ENCODE measurements around the gene OR56B4. TPM values are rescaled to one million over a fixed set of nuclear protein-coding genes. Genes with fewer than 3 reads are reported as not detected.

Gene OR56B4
- total RNA-seq, 1 experiment from 2014 or later, result not detected

DNA sequence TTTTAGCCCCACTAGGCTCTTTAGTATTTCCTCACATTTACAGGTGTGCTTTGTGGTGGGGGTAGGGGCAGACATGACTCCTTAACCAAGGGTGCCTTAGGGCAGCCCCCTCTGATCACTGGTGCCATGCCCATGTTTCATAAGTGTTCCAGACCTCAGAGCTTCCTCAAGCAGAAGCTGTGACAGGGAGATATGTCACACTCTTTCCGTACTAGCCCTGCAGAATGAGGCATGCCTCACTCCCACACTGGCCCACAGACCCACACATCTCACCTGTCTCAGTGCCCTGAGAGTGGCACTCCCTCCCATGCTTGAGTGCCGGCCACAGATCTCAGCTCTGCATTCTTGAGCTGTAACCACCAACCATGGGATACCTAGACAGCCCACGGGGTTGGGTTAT, 22.9 kb upstream of the OR56B4 start:
- Histone ChIP-seq H3K79me2 (ENCODE audit: low read length) (no peaks in the 10 kb centered on the region), H3K4me3 (ENCODE audit: low read length) (no peak overlapping the region), H3K4me2 (ENCODE audit: low read depth, low read length, poor library complexity, severe bottlenecking) (no peak overlapping the region), H3K9ac (ENCODE audit: low read length) (no peak overlapping the region), H3K27ac (ENCODE audit: low read length) (no peak overlapping the region), H3K27me3 (ENCODE audit: low read length) (no peaks in the 10 kb centered on the region), H4K20me1 (ENCODE audit: insufficient read depth, low read depth, low read length) (no peaks in the 10 kb centered on the region), H3K9me2 (replicated peaks; ENCODE audit: insufficient read depth, low read length) (no peaks in the 10 kb centered on the region), H3K9me3 (ENCODE audit: low read length) (no peaks in the 10 kb centered on the region), H3K36me3 (ENCODE audit: insufficient read depth, low read length) (no peaks in the 10 kb centered on the region), H2AFZ (ENCODE audit: low read length) (no peak overlapping the region), H3K4me1 (ENCODE audit: low read length) (no peaks in the 10 kb centered on the region)
- no peak for DNase-seq

DNA sequence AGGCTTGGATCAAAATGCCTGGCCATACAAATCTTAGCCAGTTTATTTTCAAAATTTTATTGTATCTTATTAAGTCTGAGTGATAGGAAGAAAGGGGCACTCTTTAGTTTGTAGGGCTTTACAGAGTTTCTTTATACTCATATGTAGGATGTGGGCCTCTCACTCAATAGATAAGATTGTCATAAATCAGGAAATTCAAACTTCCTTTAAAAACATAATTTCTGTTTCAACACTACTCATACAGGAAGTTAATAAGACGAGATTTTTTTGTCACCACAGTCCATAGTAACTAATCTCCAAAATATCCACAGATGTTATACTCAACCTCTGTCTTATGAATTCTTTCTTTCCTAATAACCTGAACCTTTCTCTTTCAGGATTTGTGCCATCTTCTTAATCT, 13.3 kb upstream of the OR56B4 start:
- Histone ChIP-seq H3K27ac (ENCODE audit: low read length) (no peak overlapping the region), H3K4me2 (ENCODE audit: low read depth, low read length, poor library complexity, severe bottlenecking) (no peak overlapping the region), H3K36me3 (ENCODE audit: insufficient read depth, low read length) (no peaks in the 10 kb centered on the region), H3K79me2 (ENCODE audit: low read length) (no peaks in the 10 kb centered on the region), H3K9me3 (ENCODE audit: low read length) (no peaks in the 10 kb centered on the region), H3K27me3 (ENCODE audit: low read length) (no peaks in the 10 kb centered on the region), H3K4me1 (ENCODE audit: low read length) (no peaks in the 10 kb centered on the region), H3K9me2 (replicated peaks; ENCODE audit: insufficient read depth, low read length) (no peaks in the 10 kb centered on the region), H3K4me3 (ENCODE audit: low read length) (no peak overlapping the region), H3K9ac (ENCODE audit: low read length) (no peak overlapping the region), H2AFZ (ENCODE audit: low read length) (no peak overlapping the region), H4K20me1 (ENCODE audit: insufficient read depth, low read depth, low read length) (no peaks in the 10 kb centered on the region)
- DNase-seq, result no peak

DNA sequence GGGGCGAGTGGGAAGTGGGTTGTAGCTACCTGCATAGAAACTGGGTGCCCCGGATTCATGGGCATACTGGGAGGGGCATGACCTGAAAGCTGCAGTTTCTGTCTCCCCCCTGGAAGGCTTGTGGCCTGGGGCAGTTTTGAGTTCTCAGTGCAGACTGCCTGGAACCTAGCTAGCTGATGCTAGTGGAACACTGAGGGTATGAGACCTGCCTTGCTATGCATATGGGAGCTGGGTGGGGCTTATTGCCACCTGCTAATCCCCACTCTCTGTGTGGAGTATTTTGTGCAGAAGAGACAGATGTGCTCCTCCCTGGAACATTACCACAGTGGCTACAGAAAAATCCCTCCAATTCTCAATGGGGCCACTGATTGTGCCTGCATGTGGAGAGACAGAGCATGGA, 11.7 kb upstream of the OR56B4 start:
- no peaks in the 10 kb centered on the region for H3K9me2 ChIP-seq (replicated peaks; ENCODE audit: insufficient read depth, low read length)
- no peaks in the 10 kb centered on the region for H3K79me2 ChIP-seq (ENCODE audit: low read length)
- no peak for DNase-seq
- no peaks in the 10 kb centered on the region for H3K9me3 ChIP-seq (ENCODE audit: low read length)
- H3K27me3 ChIP-seq (ENCODE audit: low read length), result no peaks in the 10 kb centered on the region
- no peaks in the 10 kb centered on the region for H3K36me3 ChIP-seq (ENCODE audit: insufficient read depth, low read length)
- H3K4me2 ChIP-seq (ENCODE audit: low read depth, low read length, poor library complexity, severe bottlenecking), result no peak overlapping the region
- no peaks in the 10 kb centered on the region for H4K20me1 ChIP-seq (ENCODE audit: insufficient read depth, low read depth, low read length)
- H3K9ac ChIP-seq (ENCODE audit: low read length), result no peak overlapping the region
- no peak overlapping the region for H3K27ac ChIP-seq (ENCODE audit: low read length)
- H3K4me1 ChIP-seq (ENCODE audit: low read length), result no peaks in the 10 kb centered on the region
- H2AFZ ChIP-seq (ENCODE audit: low read length), result no peak overlapping the region
- H3K4me3 ChIP-seq (ENCODE audit: low read length), result no peak overlapping the region

DNA sequence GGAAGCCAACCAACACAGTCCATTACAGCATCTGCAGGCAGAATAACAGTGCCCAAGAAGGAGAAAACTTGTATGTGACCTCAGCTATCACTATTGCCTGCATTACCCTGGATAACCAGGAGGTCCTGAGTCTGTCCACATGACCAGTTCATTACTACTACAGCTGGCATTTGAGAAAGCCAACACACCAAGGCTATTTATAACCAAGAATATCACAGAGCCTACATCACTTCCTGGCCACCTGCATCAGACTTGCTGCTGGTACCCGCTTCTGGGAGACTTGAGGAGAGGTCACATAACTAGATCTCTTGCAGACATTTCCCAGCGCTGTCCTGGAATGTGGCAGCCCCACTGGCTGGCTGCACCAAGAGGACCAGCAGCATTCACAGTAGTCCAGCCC, 11.1 kb upstream of the OR56B4 start:
- no peak overlapping the region for H3K4me2 ChIP-seq (ENCODE audit: low read depth, low read length, poor library complexity, severe bottlenecking)
- H3K4me3 ChIP-seq (ENCODE audit: low read length), result no peak overlapping the region
- H4K20me1 ChIP-seq (ENCODE audit: insufficient read depth, low read depth, low read length), result no peaks in the 10 kb centered on the region

DNA sequence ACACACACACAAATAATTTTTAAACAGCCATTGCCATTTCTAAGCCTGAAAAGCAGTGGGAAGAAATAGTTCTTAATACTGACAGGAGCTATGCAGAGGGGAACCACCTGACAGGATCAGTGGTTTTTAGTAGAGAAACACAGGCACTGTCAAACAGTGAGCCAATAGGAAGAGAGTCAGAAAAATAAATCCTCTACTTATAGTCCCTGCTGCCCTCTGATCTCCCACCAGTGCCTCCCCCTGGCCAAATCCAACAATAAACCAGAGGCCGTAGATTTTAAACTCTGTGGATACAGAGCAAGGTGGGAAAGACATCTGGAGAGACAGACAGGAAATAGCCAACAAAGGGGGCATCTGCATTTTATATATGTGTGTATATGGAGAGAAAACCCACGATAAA, 7.9 kb upstream of the OR56B4 start:
- no peaks in the 10 kb centered on the region for H3K4me1 ChIP-seq (ENCODE audit: low read length)
- no peak overlapping the region for H3K27ac ChIP-seq (ENCODE audit: low read length)
- H3K4me3 ChIP-seq (ENCODE audit: low read length), result no peak overlapping the region
- no peaks in the 10 kb centered on the region for H3K27me3 ChIP-seq (ENCODE audit: low read length)
- H3K36me3 ChIP-seq (ENCODE audit: insufficient read depth, low read length), result no peaks in the 10 kb centered on the region
- DNase-seq, result no peak
- no peaks in the 10 kb centered on the region for H3K79me2 ChIP-seq (ENCODE audit: low read length)
- no peak overlapping the region for H3K4me2 ChIP-seq (ENCODE audit: low read depth, low read length, poor library complexity, severe bottlenecking)
- no peak overlapping the region for H3K9ac ChIP-seq (ENCODE audit: low read length)
- H3K9me3 ChIP-seq (ENCODE audit: low read length), result no peaks in the 10 kb centered on the region
- H4K20me1 ChIP-seq (ENCODE audit: insufficient read depth, low read depth, low read length), result no peaks in the 10 kb centered on the region
- no peaks in the 10 kb centered on the region for H3K9me2 ChIP-seq (replicated peaks; ENCODE audit: insufficient read depth, low read length)
- H2AFZ ChIP-seq (ENCODE audit: low read length), result no peak overlapping the region

More for the DNA sequence above, 11.1 kb upstream of the OR56B4 start:
- Histone ChIP-seq H2AFZ (ENCODE audit: low read length) (no peak overlapping the region), H3K27me3 (ENCODE audit: low read length) (no peaks in the 10 kb centered on the region), H3K27ac (ENCODE audit: low read length) (no peak overlapping the region), H3K4me1 (ENCODE audit: low read length) (no peaks in the 10 kb centered on the region), H3K36me3 (ENCODE audit: insufficient read depth, low read length) (no peaks in the 10 kb centered on the region), H3K79me2 (ENCODE audit: low read length) (no peaks in the 10 kb centered on the region), H3K9ac (ENCODE audit: low read length) (no peak overlapping the region), H3K9me3 (ENCODE audit: low read length) (no peaks in the 10 kb centered on the region), H3K9me2 (replicated peaks; ENCODE audit: insufficient read depth, low read length) (no peaks in the 10 kb centered on the region)
- no peak for DNase-seq

DNA sequence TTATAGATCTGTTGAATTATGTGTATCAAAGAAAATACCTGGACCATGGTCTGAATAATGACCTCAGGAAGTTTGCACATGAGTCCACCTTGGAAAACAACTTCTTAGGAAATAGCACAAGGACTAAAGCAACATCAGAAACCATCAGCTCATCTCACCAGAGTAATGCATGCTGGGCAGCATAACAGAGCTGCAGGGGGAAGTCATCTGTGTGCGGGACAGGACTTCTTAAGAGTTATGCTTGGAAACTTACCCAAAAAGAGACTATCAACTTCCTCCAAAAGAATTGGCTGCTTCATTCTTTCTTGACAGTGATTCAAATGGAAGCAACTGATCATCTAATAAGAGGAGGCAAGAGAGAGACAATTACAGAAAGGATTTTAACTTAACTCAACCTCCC, 2.5 kb downstream of the OR56B4 start:
- Histone ChIP-seq H3K27me3 (ENCODE audit: low read length) (no peaks in the 10 kb centered on the region), H3K79me2 (ENCODE audit: low read length) (no peaks in the 10 kb centered on the region), H2AFZ (ENCODE audit: low read length) (no peak overlapping the region), H3K36me3 (ENCODE audit: insufficient read depth, low read length) (no peaks in the 10 kb centered on the region), H3K4me2 (ENCODE audit: low read depth, low read length, poor library complexity, severe bottlenecking) (no peak overlapping the region), H3K9ac (ENCODE audit: low read length) (no peak overlapping the region), H3K9me2 (replicated peaks; ENCODE audit: insufficient read depth, low read length) (no peaks in the 10 kb centered on the region), H3K27ac (ENCODE audit: low read length) (no peak overlapping the region), H3K4me3 (ENCODE audit: low read length) (no peak overlapping the region), H3K9me3 (ENCODE audit: low read length) (no peaks in the 10 kb centered on the region), H4K20me1 (ENCODE audit: insufficient read depth, low read depth, low read length) (no peaks in the 10 kb centered on the region), H3K4me1 (ENCODE audit: low read length) (no peaks in the 10 kb centered on the region)
- no peak for DNase-seq

DNA sequence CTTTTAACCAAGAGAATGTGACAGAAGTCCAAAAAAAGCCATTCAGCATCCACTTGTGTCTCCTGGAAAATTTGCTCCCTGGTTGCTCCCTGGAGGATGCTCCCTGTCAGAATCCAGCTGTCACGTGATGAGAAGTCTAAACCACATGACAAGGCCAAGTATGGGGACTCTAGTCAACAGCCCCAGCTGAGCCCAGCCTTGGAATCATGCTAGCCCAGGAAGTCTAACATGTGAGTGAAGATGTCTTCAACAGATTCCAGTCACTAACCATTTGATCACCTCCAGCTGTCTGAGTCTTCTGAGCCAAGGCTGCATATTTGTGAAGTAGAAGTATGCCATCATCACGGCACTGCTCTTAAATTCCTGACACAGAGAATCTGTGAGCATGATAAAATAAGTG, 4.2 kb downstream of the OR56B4 start:
- H3K4me1 ChIP-seq (ENCODE audit: low read length), result no peaks in the 10 kb centered on the region
- no peak overlapping the region for H3K9ac ChIP-seq (ENCODE audit: low read length)
- no peaks in the 10 kb centered on the region for H3K9me2 ChIP-seq (replicated peaks; ENCODE audit: insufficient read depth, low read length)
- no peaks in the 10 kb centered on the region for H3K9me3 ChIP-seq (ENCODE audit: low read length)
- no peaks in the 10 kb centered on the region for H4K20me1 ChIP-seq (ENCODE audit: insufficient read depth, low read depth, low read length)
- H3K4me2 ChIP-seq (ENCODE audit: low read depth, low read length, poor library complexity, severe bottlenecking), result no peak overlapping the region
- H3K27me3 ChIP-seq (ENCODE audit: low read length), result no peaks in the 10 kb centered on the region
- no peak overlapping the region for H3K27ac ChIP-seq (ENCODE audit: low read length)
- DNase-seq, result no peak
- H3K4me3 ChIP-seq (ENCODE audit: low read length), result no peak overlapping the region
- H3K36me3 ChIP-seq (ENCODE audit: insufficient read depth, low read length), result no peaks in the 10 kb centered on the region
- H3K79me2 ChIP-seq (ENCODE audit: low read length), result no peaks in the 10 kb centered on the region
- H2AFZ ChIP-seq (ENCODE audit: low read length), result no peak overlapping the region

DNA sequence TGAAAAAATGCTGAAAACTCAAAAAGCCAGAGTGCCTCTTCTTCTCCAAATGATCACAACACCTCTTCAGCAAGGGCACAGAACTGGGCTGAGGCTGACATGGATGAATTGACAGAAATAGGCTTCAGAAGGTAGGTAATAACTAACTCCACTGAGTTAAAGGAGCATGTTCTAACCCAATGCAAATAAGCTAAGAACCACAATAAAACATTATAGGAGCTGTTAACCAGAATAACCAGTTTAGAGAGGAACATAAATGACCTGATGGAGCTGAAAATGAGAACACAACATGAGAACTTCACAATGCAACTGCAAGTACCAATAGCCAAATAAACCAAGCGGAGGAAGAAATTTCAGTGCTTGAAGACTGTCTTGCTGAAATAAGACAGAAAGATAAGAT, 9.2 kb downstream of the OR56B4 start:
- DNase-seq, result no peak
- Histone ChIP-seq H3K4me1 (ENCODE audit: low read length) (no peaks in the 10 kb centered on the region), H3K36me3 (ENCODE audit: insufficient read depth, low read length) (no peaks in the 10 kb centered on the region), H3K9me2 (replicated peaks; ENCODE audit: insufficient read depth, low read length) (no peaks in the 10 kb centered on the region), H2AFZ (ENCODE audit: low read length) (no peak overlapping the region), H4K20me1 (ENCODE audit: insufficient read depth, low read depth, low read length) (no peaks in the 10 kb centered on the region), H3K4me3 (ENCODE audit: low read length) (no peak overlapping the region), H3K9me3 (ENCODE audit: low read length) (no peaks in the 10 kb centered on the region), H3K27me3 (ENCODE audit: low read length) (no peaks in the 10 kb centered on the region), H3K4me2 (ENCODE audit: low read depth, low read length, poor library complexity, severe bottlenecking) (no peak overlapping the region), H3K27ac (ENCODE audit: low read length) (no peak overlapping the region), H3K79me2 (ENCODE audit: low read length) (no peaks in the 10 kb centered on the region), H3K9ac (ENCODE audit: low read length) (no peak overlapping the region)

DNA sequence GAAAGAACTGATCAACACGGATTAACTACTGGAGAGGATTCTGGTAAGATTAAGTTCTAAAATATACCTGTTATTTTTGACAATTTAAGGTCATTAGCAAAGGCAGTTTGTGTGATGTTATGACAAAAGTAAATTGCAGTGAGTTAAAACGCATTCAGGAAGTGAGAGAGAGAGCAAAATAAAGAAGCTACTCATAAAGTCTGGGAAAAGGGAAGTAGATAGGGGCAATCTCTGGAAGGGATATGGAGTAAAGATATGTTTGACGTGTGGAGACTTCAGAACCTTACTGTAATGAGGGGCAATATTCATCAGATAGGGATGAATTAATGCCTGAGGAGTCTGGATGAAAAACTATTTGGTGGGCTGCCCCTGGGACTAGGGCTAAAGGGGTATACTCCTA, 16.8 kb downstream of the OR56B4 start:
- Histone ChIP-seq H3K27ac (ENCODE audit: low read length) (no peak overlapping the region), H3K9me3 (ENCODE audit: low read length) (no peaks in the 10 kb centered on the region), H2AFZ (ENCODE audit: low read length) (no peak overlapping the region), H3K9me2 (replicated peaks; ENCODE audit: insufficient read depth, low read length) (no peaks in the 10 kb centered on the region), H3K27me3 (ENCODE audit: low read length) (no peaks in the 10 kb centered on the region), H3K9ac (ENCODE audit: low read length) (no peak overlapping the region), H4K20me1 (ENCODE audit: insufficient read depth, low read depth, low read length) (no peaks in the 10 kb centered on the region), H3K4me1 (ENCODE audit: low read length) (no peaks in the 10 kb centered on the region), H3K4me2 (ENCODE audit: low read depth, low read length, poor library complexity, severe bottlenecking) (no peak overlapping the region), H3K79me2 (ENCODE audit: low read length) (no peaks in the 10 kb centered on the region), H3K36me3 (ENCODE audit: insufficient read depth, low read length) (no peaks in the 10 kb centered on the region), H3K4me3 (ENCODE audit: low read length) (no peak overlapping the region)
- DNase-seq, result no peak

Measured in Karpas-422 (cell line).